ENCODE data around the gene MSANTD2.

The MSANTD2 gene

GRCh38 chr11:124729571-124729970, 70.6 kb downstream of the MSANTD2 start:
- DNase-seq = no peak
- TF ChIP-seq GATA1 (IDR thresholded peaks at IDR 0.05; ENCODE audit: low read depth, low read length) = no peak
- TF ChIP-seq POLR2A (IDR thresholded peaks at IDR 0.05; ENCODE audit: low read length) = no peak

- no peak for DNase-seq
- no peak for TF ChIP-seq POLR2A (IDR thresholded peaks at IDR 0.05; ENCODE audit: low read length)
- no peak for TF ChIP-seq GATA1 (IDR thresholded peaks at IDR 0.05; ENCODE audit: low read depth, low read length)
Observed at GRCh38 chr11:124728134-124728533, 72.1 kb downstream of the MSANTD2 start.

- TF ChIP-seq GATA1 (IDR thresholded peaks at IDR 0.05; ENCODE audit: low read depth, low read length) (no peak), POLR2A (IDR thresholded peaks at IDR 0.05; ENCODE audit: low read length) (no peak)
- no peak for DNase-seq
Observed at GRCh38 chr11:124727474-124727873, 72.7 kb downstream of the MSANTD2 start.

GRCh38 chr11:124725719-124726105, 74.5 kb downstream of the MSANTD2 start:
- no peak for DNase-seq

GRCh38 chr11:124724979-124725718, 75.1 kb downstream of the MSANTD2 start:
- TF ChIP-seq POLR2A (IDR thresholded peaks at IDR 0.05; ENCODE audit: low read length) = no peak
- no peak for TF ChIP-seq GATA1 (IDR thresholded peaks at IDR 0.05; ENCODE audit: low read depth, low read length)
- no peak for DNase-seq

More at GRCh38 chr11:124725719-124726105, 74.5 kb downstream of the MSANTD2 start:
- no peak for TF ChIP-seq POLR2A (IDR thresholded peaks at IDR 0.05; ENCODE audit: low read length)
- TF ChIP-seq GATA1 (IDR thresholded peaks at IDR 0.05; ENCODE audit: low read depth, low read length) = no peak

- no peak for TF ChIP-seq POLR2A (IDR thresholded peaks at IDR 0.05; ENCODE audit: low read length)
- TF ChIP-seq GATA1 (IDR thresholded peaks at IDR 0.05; ENCODE audit: low read depth, low read length) = no peak
- DNase-seq = no peak
Observed at GRCh38 chr11:124722176-124722575, 78.0 kb downstream of the MSANTD2 start.

GRCh38 chr11:124719534-124719933, 80.7 kb downstream of the MSANTD2 start:
- DNase-seq = no peak
- TF ChIP-seq GATA1 (IDR thresholded peaks at IDR 0.05; ENCODE audit: low read depth, low read length) (no peak), POLR2A (IDR thresholded peaks at IDR 0.05; ENCODE audit: low read length) (no peak)

- TF ChIP-seq GATA1 (IDR thresholded peaks at IDR 0.05; ENCODE audit: low read depth, low read length) (no peak), POLR2A (IDR thresholded peaks at IDR 0.05; ENCODE audit: low read length) (no peak)
- no peak for DNase-seq
Observed at GRCh38 chr11:124718801-124719200, 81.4 kb downstream of the MSANTD2 start.

- DNase-seq = no peak
Observed at GRCh38 chr11:124717786-124718651, 82.2 kb downstream of the MSANTD2 start.

GRCh38 chr11:124717421-124717785, 82.8 kb downstream of the MSANTD2 start:
- DNase-seq = no peak
- no peak for TF ChIP-seq POLR2A (IDR thresholded peaks at IDR 0.05; ENCODE audit: low read length)
- no peak for TF ChIP-seq GATA1 (IDR thresholded peaks at IDR 0.05; ENCODE audit: low read depth, low read length)

More at GRCh38 chr11:124717786-124718651, 82.2 kb downstream of the MSANTD2 start:
- TF ChIP-seq POLR2A (IDR thresholded peaks at IDR 0.05; ENCODE audit: low read length) (no peak), GATA1 (IDR thresholded peaks at IDR 0.05; ENCODE audit: low read depth, low read length) (no peak)

GRCh38 chr11:124716591-124716990, 83.6 kb downstream of the MSANTD2 start:
- TF ChIP-seq GATA1 (IDR thresholded peaks at IDR 0.05; ENCODE audit: low read depth, low read length) (no peak), POLR2A (IDR thresholded peaks at IDR 0.05; ENCODE audit: low read length) (no peak)
- DNase-seq = no peak

Data from erythroblast (primary cell).